Measurements from ENCODE around the gene TTC9C.

- TF ChIP-seq CTCF (IDR thresholded peaks at IDR 0.05) (no peak), POLR2AphosphoS5 (IDR thresholded peaks at IDR 0.05) (peak; percentile 91), POLR2A (IDR thresholded peaks at IDR 0.05) (peak; percentile 60)
Measured at GRCh38 chr11:62705880-62706849, 22.1 kb upstream of the TTC9C start.

Measured in prostate gland (tissue), 2 donors.